ENCODE measurements around the gene GBGT1. TPM values are rescaled to one million over a fixed set of nuclear protein-coding genes. Genes with fewer than 3 reads are reported as not detected.

GBGT1 gene
- total RNA-seq, 1 experiment from 2014 or later = 0.14 TPM

DNA sequence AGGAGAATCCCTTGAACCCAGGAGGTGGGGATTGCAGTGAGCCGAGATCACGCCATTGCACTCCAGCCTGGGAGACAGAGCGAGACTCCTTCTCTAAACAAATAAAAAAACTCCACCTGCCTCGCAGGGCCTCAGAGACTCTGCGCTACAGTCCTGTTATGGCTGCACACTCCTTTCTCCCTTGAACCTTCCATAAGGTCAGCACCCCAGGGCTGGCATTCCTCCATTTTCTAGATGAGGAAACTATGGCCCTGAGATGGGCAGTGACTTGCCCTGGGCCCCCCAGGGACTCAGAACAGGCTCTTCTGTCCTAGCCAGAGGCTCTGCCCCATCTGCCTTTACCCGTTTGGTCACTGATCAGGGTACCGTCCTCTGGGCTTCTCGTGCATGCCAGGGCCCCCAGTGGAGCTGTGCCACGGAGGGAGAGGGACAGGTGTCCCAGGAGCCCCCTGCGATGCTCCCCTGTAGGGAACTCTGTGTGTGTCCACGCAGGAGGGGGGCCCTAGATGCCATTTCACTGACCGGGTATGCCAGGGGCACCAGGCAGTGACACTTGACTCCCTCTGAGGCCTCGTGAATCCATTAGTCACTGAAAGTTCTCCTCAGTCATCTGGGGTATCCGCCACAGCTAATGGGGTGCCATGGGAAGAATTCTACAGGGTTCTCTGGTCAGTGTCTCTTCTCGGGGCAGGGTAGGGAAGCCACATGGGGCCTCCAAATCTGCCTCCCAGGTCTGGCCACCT lies 58.8 kb downstream of the GBGT1 start:
- H3K9me3 Mint-ChIP-seq (ENCODE audit: unreplicated experiment) = no peaks in the 10 kb centered on the region
- TF ChIP-seq CTCF (IDR thresholded peaks at IDR 0.05; ENCODE audit: insufficient read depth in 1 of 2, low read depth in 1 of 2, low read length in 1 of 2, severe bottlenecking in 1 of 2, unreplicated experiment in 1 of 2) = no peak
- BruUV-seq (replicated peaks) = no TSS peak
- no peak overlapping the region for H3K4me3 ChIP-seq (ENCODE audit: low read depth, low read length)
- ChIA-PET CTCF (no interaction called here), POLR2A (no interaction called here)
- intact Hi-C loops (cut with micrococcal nuclease; ENCODE audit: unreplicated experiment) = no loop called here
- H3K36me3 Mint-ChIP-seq (ENCODE audit: insufficient read depth, unreplicated experiment) = peaks cover 46% of the 10 kb centered on the region
- H3K4me3 Mint-ChIP-seq (ENCODE audit: unreplicated experiment) = no peak overlapping the region
- peaks cover 1% of the 10 kb centered on the region; the same call in 1 of the 2 replicates for H3K36me3 ChIP-seq (ENCODE audit: control insufficient read depth, insufficient read depth, low read length)
- DNase-seq = no peak
- no peak overlapping the region for H3K27ac Mint-ChIP-seq (ENCODE audit: unreplicated experiment)
- no peaks in the 10 kb centered on the region for H3K4me1 ChIP-seq
- no peaks in the 10 kb centered on the region for H3K27me3 ChIP-seq (replicated peaks; ENCODE audit: control insufficient read depth, insufficient read depth, low read length)
- no peaks in the 10 kb centered on the region for H3K9me3 ChIP-seq
- no peaks in the 10 kb centered on the region for H3K27me3 Mint-ChIP-seq (ENCODE audit: insufficient read depth, unreplicated experiment)
- H3K4me1 Mint-ChIP-seq (ENCODE audit: low read depth, unreplicated experiment) = no peaks in the 10 kb centered on the region

GRCh38 chr9:133103987-133104505 lies 59.7 kb downstream of the GBGT1 start:
- DNase-seq = no peak
- CTCF ChIA-PET = interaction anchor here (1.7 kb wide), 1 partner anchor 40 kb away, joined by 10 read pairs; no protein-coding TSS in a partner anchor
- POLR2A ChIA-PET = no interaction called here
- no peaks in the 10 kb centered on the region for H3K9me3 ChIP-seq
- no peak overlapping the region for H3K4me3 ChIP-seq (ENCODE audit: low read depth, low read length)
- no peaks in the 10 kb centered on the region for H3K4me1 ChIP-seq
- Mint-ChIP-seq H3K4me3 (ENCODE audit: unreplicated experiment) (no peak overlapping the region), H3K27me3 (ENCODE audit: insufficient read depth, unreplicated experiment) (no peaks in the 10 kb centered on the region), H3K4me1 (ENCODE audit: low read depth, unreplicated experiment) (no peaks in the 10 kb centered on the region), H3K36me3 (ENCODE audit: insufficient read depth, unreplicated experiment) (peaks cover 45% of the 10 kb centered on the region), H3K27ac (ENCODE audit: unreplicated experiment) (no peak overlapping the region), H3K9me3 (ENCODE audit: unreplicated experiment) (no peaks in the 10 kb centered on the region)
- peaks cover 2% of the 10 kb centered on the region; the same call in 1 of the 2 replicates for H3K36me3 ChIP-seq (ENCODE audit: control insufficient read depth, insufficient read depth, low read length)
- no peaks in the 10 kb centered on the region for H3K27me3 ChIP-seq (replicated peaks; ENCODE audit: control insufficient read depth, insufficient read depth, low read length)
- TF ChIP-seq CTCF (IDR thresholded peaks at IDR 0.05; ENCODE audit: insufficient read depth in 1 of 2, low read depth in 1 of 2, low read length in 1 of 2, severe bottlenecking in 1 of 2, unreplicated experiment in 1 of 2) = no peak
- no TSS peak for BruUV-seq (replicated peaks)
- intact Hi-C loops (cut with micrococcal nuclease; ENCODE audit: unreplicated experiment) = loop anchor here (1.0 kb wide), 1 partner anchor 43 kb away; no protein-coding TSS in a partner anchor

GRCh38 chr9:133103183-133103986 lies 60.3 kb downstream of the GBGT1 start:
- no peak overlapping the region for H3K4me3 Mint-ChIP-seq (ENCODE audit: unreplicated experiment)
- no TSS peak for BruUV-seq (replicated peaks)
- H3K27me3 Mint-ChIP-seq (ENCODE audit: insufficient read depth, unreplicated experiment) = no peaks in the 10 kb centered on the region
- Histone ChIP-seq H3K27me3 (replicated peaks; ENCODE audit: control insufficient read depth, insufficient read depth, low read length) (no peaks in the 10 kb centered on the region), H3K4me1 (no peaks in the 10 kb centered on the region), H3K4me3 (ENCODE audit: low read depth, low read length) (no peak overlapping the region), H3K9me3 (no peaks in the 10 kb centered on the region), H3K36me3 (ENCODE audit: control insufficient read depth, insufficient read depth, low read length) (peaks cover 3% of the 10 kb centered on the region; the same call in 1 of the 2 replicates)
- H3K9me3 Mint-ChIP-seq (ENCODE audit: unreplicated experiment) = no peaks in the 10 kb centered on the region
- H3K27ac Mint-ChIP-seq (ENCODE audit: unreplicated experiment) = peak overlapping the region; percentile 32
- no peaks in the 10 kb centered on the region for H3K4me1 Mint-ChIP-seq (ENCODE audit: low read depth, unreplicated experiment)
- intact Hi-C loops (cut with micrococcal nuclease; ENCODE audit: unreplicated experiment) = loop anchor here (1.0 kb wide), 1 partner anchor 44 kb away; no protein-coding TSS in a partner anchor
- CTCF ChIA-PET = interaction anchor here (1.7 kb wide), 1 partner anchor 41 kb away, joined by 10 read pairs; no protein-coding TSS in a partner anchor
- POLR2A ChIA-PET = no interaction called here
- peak; percentile 91 to 93 for TF ChIP-seq CTCF (IDR thresholded peaks at IDR 0.05; ENCODE audit: insufficient read depth in 1 of 2, low read depth in 1 of 2, low read length in 1 of 2, severe bottlenecking in 1 of 2, unreplicated experiment in 1 of 2)
- H3K36me3 Mint-ChIP-seq (ENCODE audit: insufficient read depth, unreplicated experiment) = peaks cover 45% of the 10 kb centered on the region
- peak in 1 of 2 experiments; percentile 76 for DNase-seq
